GM19023 (cell line): Measurements from ENCODE around the gene ASAP2.

Experiments
- ATAC-seq: cut with Tn5 transposase; IDR thresholded peaks from one replicate; pipeline ENCODE4 v1.9.1; 2021; ENCODE audit warnings: mild to moderate bottlenecking, moderate library complexity; ENCODE audit not compliant: unreplicated experiment

ASAP2 gene

GRCh38 chr2:9291331-9291730, 84.7 kb downstream of the ASAP2 start:
- ATAC-seq = no peak

GRCh38 chr2:9291866-9292265, 85.3 kb downstream of the ASAP2 start:
- no peak for ATAC-seq

GRCh38 chr2:9292426-9292825, 85.8 kb downstream of the ASAP2 start:
- ATAC-seq = no peak

GRCh38 chr2:9294764-9295163, 88.2 kb downstream of the ASAP2 start:
- no peak for ATAC-seq

- ATAC-seq = no peak
These were observed 89.9 kb downstream of the ASAP2 start for GRCh38 chr2:9296559-9296958.

GRCh38 chr2:9297156-9297555, 90.5 kb downstream of the ASAP2 start:
- no peak for ATAC-seq

- no peak for ATAC-seq
These were observed 91.2 kb downstream of the ASAP2 start for GRCh38 chr2:9297807-9298206.

GRCh38 chr2:9298583-9298982, 92.0 kb downstream of the ASAP2 start:
- no peak for ATAC-seq

GRCh38 chr2:9299161-9300100, 92.8 kb downstream of the ASAP2 start:
- ATAC-seq = no peak

- no peak for ATAC-seq
These were observed 93.6 kb downstream of the ASAP2 start for GRCh38 chr2:9300214-9300613.

GRCh38 chr2:9300829-9301453, 94.3 kb downstream of the ASAP2 start:
- no peak for ATAC-seq

GRCh38 chr2:9302755-9303154, 96.1 kb downstream of the ASAP2 start:
- ATAC-seq = no peak

GRCh38 chr2:9303528-9304225, 97.1 kb downstream of the ASAP2 start:
- no peak for ATAC-seq

GRCh38 chr2:9306911-9307310, 100.3 kb downstream of the ASAP2 start:
- no peak for ATAC-seq

GRCh38 chr2:9307535-9307934, 100.9 kb downstream of the ASAP2 start:
- no peak for ATAC-seq

- ATAC-seq = no peak
These were observed 101.8 kb downstream of the ASAP2 start for GRCh38 chr2:9308186-9308955.

GRCh38 chr2:9309147-9309546, 102.5 kb downstream of the ASAP2 start:
- no peak for ATAC-seq

- no peak for ATAC-seq
These were observed 103.8 kb downstream of the ASAP2 start for GRCh38 chr2:9310377-9310776.

- no peak for ATAC-seq
These were observed 104.2 kb downstream of the ASAP2 start for GRCh38 chr2:9310798-9311197.

GRCh38 chr2:9311488-9311887, 104.9 kb downstream of the ASAP2 start:
- ATAC-seq = no peak

GRCh38 chr2:9312591-9312990, 106.0 kb downstream of the ASAP2 start:
- ATAC-seq = no peak
